GM19463 (cell line): Measurements from ENCODE around the gene ZNF688.
A peak's percentile ranks its signal among the peaks of the same experiment; 100 is the strongest.
"Not testable (repeated sequence)": the region's sequence is repeated elsewhere in the genome, so short reads cannot be mapped to it uniquely, and the experiment has no call there.

Experiments used
- ATAC-seq: cut with Tn5 transposase; IDR thresholded peaks from one replicate; pipeline ENCODE4 v1.9.1; 2021; ENCODE audit warnings: mild to moderate bottlenecking, moderate library complexity; ENCODE audit not compliant: unreplicated experiment

Gene ZNF688

DNA sequence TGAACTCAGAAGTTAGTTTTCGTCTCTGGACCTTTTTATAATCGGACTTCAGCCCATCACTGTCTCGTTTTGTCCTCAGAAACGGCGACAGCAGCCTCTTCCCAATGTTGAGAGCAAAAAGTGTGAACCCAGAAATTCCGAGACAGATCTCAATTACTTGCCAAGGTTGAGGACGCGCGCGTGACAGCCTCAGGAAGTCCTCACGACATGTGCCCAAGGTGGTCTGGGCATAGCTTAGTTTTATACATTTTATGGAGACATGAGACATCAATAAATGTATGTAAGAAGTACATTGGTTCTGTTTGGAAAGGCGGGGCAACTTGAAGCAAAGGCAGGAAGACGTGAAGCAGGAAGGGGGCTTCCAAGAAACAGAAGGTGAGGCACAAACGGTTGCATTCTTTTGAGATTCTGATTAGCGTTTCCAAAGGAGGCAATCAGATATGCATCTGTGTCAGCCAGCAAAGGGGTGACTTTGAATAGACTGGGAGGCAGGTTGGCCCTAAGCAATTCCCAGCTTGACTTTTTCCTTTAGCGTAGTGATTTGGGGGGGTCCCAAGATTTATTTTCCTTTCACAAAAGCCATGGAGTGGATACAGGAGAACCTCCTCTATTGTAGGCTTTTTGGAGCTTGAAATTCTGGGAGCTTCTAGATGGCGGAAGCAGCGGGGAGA lies 36.3 kb downstream of the ZNF688 start:
- peak; percentile 9 for ATAC-seq

DNA sequence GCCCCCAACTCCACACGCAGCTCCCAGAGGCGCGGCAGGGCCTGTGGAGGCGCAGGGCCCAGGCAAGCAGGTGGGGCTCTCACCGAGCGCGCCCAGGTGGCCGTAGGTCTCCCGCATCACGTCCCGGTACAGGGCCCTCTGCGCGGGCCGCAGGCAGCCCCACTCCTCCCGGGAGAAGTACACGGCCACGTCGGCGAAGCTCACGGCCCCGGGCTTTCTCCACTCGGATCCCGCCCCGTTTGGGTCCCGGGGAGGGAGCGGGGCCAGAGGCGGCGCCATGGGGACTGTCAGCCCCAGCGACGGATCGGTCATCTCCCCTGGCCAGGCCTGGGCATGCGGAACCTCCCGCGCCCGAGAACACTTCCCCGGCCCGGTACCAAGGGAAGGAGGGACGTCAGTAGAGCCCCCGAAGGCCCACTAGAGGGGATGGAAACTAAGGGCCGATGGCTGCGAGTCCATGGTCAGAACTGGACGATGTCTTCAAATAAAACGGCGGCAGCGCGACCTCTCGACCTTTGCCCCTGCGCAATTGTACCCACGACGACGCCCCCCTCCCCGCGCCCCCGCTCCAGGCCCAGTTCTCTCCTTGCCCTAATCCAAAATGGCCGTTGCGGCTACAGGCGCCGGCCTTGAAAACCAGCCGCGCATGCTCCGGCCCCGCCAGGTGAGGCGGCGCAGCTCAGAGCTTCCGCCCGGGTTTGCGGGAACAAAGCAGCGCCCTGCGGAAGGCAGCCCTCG lies 37.0 kb downstream of the ZNF688 start, which contains the start of gene ZNF747:
Gene ZNF747 (minus strand): TSS at position 491 of the 738 bp plus-strand sequence. CDS start 179 bp downstream, at position 312.
- peak; percentile 73 for ATAC-seq

DNA sequence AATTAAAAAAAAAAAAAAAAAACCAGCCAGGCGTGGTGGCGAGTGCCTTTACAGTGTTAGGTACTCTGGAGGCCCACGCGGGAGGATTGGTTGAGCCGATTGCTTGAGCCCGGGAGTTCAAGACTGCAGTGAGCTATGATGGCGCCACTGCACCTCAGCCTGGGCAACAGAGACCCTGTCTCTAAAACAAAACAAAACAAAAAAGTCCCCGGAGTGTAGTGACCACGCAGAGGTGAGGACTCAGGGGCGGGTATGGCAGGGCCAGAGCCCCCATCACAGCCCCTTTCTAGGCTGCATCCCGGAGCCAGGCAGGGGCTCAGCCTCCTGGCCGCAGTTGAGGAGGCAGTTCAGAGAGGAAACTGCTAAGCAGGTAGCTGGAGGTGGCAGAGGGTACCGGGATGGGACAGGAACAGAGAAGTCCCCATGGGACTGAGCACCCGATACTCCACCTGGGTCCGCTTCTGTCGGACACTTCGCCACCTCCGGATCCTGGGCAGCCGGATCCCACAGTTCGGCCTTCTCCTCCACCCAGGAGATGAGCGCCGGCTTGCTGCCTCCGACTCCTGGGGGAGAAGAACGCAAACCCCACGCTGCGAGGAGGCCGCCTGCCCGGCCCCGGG lies 37.7 kb downstream of the ZNF688 start:
- peak; percentile 6 for ATAC-seq

DNA sequence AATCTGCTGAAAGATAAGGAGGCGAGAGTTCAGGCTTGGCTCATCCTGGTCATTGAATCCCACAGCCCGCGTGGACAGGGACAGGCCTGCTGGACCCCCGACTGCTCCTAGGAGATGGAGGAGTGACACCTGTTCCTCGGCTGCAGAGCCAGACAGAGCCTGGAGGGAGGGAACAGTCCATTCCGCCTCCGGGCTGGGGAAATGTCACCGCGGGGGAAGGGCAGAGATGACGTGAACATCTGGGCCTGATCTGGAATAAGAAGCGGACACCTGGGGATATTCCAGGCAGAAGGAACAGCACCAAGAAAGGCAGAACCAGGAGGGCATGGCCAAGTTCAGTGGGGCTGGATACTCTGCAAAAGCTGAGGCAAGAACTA lies 38.4 kb downstream of the ZNF688 start:
- no peak for ATAC-seq

DNA sequence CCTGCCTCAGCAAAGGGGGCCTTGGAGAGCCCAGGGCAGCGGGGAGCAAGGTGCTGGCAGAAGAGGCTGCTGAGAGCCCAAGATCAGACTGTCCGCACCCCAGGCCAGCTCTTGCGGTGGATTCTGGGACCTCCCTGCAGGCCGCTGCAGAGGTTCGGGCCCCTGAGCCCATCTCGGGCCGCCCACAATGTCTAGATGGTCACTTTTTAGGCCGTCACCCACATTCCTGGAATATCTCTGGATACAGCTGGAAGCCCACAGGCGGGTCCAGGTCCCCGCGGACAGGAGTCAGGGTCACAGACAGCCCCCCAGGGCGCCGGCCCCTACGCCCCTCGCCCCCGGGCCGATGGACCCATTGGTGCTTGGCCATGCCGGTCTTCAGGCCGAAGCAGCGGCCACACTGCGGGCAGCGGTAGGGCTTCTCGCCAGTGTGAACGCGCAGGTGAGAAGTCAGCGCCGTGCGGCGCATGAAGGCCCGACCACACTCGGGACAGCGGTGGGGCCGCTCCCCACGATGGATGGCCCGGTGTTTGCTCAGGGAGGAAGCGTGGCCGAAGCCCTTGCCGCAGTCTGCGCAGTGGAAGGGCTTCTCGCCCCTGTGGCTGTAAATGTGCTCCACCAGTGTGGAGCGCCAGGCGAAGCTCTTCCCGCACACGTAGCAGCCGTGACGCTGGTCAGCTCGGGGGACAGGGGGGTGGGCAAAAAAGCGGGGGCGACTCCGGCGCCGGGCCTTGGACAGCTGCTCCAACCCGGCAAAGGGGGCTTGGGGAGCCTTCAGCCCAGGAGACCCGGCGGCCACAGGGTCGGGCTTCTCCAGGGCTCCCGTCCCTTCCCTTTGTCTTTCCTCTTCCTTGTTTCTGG lies 39.0 kb downstream of the ZNF688 start:
- ATAC-seq: no peak

DNA sequence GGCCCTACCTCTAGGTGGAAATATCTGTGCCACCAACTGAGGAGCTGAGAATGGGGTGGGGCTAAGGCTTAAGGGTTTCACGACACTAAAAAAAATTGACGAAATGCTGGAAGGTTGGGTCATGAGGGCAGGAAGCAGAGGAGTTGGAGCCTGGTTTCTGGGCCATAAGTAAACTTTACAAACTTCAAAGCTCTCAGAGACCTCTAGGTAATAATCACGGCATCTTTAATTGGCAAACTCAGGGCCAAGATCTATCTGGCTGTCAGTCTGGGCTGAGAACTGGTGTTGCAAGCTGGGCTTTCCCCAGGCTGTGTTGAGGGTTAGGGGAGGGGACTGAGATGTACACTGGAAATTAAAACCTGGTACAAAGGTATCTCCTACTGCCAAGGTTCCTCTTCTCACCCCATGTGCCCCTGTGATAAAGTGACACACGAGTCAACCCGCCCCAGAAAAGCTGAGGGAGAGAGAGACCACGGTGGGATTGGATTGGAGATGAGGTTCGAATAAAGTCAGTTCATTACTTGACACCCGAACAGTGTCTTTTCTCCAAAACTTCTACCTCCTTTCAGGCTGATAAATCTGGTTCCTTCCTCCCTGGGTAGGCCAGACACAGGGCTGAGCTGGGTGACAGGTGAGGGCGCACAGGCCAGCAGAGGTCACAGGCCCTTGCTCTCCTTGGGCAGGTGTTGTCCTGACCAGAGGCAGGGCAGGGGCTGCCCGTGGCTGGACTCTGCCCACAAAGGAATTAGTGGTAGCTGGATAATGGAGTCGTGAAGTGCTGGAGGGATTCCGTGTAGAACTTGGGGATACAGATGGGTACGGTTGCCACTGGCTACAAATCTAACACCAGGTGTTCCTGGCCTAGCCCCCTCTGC lies 41.1 kb downstream of the ZNF688 start:
- ATAC-seq: no peak

DNA sequence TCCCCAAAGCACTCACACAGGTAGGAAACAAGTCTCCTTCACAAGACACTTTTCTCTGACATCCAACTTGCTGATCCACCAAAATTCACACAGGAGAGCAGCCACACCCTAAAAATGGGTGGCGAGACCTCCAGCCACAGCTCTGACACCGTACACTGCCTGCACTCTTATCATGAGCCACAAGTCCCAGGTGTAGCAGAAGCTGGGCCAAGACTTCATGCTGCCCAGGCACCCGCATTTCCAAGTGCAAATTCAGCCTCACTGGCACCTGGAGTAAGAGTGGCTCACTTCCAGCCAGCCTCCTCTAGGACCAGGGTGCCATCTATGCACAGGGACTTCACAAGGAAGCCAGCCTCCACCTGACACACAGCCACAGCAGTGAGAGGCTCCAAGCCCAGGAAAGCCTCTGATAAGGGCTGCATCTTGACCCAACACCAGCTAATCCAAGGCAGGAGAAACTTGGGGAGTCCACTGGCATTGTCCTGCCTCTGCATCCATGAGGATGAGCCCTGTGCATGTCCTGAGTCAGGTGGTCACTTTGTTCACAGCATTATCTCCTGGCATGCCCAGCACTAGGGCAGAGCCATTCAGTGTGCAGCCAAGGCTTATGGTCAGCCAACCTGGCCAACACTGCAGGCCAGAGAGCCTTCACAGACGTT lies 42.6 kb downstream of the ZNF688 start:
- no peak for ATAC-seq

DNA sequence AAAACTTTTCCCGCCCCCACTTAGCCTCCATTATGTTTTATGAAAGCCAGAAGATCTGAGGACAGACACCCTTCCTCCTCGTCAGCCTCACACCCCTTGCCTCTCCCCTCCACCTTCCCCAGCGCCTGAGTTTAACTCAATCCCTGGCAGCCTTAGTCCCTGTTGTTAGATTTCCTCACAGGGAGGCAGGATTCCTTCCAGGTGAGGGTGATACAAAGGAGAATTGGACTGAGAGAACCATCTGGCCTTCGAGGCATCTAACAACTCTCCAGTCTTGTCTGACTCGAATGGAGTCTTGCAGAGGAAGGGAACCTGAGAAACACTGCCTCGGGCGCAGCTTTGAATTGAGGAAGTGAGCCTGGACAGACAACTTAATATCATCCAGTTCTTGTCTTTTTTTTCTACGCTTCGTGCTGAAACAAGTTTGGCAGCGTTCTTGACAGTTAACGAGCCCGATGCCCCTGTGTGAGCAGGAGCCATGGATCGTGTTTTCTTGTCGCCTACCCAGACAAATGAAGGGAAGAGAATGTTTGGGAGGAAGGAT lies 43.8 kb downstream of the ZNF688 start:
- no peak for ATAC-seq

DNA sequence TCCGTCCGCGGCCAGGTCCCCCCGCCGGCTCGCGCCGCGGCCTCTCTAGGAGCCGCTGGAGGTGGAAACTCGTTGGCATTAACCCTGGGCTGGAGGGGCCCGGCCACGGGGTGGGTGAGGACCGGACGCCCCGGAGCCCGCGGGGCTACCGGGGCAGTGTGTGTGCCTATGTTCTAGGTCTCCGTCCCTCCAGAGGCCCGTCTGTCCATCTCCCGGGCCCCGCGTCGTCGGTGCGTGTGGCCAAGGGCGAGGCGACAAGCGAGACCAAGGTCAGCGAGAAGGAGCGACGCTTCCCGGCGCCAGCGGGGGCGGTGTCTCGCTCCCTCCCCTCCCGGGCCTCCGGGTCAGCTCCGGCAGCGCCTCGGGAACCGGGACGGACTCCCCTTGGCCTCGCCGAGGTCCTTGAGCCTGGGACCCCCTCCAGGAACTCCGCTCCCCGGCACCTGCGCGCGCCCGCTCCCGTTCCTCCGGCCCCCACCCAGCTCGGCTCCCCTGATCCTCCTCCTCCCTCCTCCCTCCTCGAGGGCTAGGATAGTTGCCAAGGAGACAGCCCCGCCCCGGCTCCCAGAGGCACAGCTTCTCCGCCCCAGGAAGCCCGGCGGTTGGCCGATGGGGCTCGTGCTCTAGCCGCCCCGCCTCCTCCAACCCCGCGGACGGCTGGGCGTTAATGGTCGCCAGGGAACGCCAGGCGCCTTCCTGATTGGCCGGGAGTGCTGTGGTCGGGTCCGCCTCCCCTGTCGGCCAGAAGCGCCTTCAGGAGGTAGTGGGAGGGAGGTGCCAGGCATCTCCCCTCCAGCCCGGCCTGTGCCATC lies 44.5 kb downstream of the ZNF688 start:
- ATAC-seq: peak; percentile 81

DNA sequence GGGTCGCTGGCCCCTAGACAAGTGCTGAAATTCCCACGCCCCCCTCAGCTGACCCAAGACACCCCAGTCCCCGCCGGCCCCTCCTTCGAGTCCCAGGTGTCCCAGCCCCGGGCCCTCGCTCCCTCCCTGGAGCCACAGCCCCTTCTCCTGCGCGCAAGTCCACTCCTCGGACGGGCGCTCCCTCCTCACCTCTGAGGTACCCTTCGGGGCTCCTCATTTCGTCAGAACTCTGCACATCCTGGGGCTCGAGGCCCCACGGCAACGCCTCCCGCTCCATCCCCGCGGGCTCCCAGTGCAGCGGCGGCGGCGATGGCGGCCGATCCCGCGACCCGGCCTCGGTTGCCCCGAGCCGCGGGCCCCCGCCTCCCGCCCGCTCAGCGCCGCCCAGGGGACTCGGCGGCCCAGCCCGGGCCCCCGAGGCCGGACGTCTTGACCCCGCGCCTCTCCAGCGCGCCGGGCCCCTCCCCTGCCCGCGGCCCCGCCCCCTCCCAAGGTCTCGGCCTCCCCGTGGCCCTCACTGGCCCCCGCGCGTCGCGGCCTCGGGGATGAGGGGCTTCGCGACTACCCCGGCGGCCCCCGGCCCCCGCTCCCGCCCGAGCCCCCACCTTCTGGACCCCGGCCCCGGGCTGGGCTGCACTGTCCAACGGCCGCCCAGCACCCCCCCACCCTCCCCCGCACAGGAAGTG lies 45.2 kb downstream of the ZNF688 start, which contains the start of gene ZNF768:
Gene ZNF768 (minus strand): TSS at position 430 of the 686 bp plus-strand sequence. CDS start 153 bp downstream, at position 277.
- ATAC-seq: peak; percentile 25

DNA sequence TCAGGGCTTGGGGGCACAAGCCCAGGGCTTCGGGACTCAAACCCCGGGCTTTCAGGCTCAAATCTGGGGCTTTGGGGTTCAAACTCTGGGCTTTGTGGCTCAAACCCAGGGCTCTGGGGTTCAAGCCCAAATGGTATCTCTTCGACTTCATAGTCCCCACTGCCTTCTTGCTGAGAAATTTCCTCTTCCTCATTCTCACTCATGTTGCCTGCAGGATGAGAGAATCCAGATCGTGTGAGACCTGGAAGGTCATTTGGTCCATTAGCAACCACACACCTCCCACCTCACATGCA lies 45.7 kb downstream of the ZNF688 start:
- ATAC-seq: no peak

DNA sequence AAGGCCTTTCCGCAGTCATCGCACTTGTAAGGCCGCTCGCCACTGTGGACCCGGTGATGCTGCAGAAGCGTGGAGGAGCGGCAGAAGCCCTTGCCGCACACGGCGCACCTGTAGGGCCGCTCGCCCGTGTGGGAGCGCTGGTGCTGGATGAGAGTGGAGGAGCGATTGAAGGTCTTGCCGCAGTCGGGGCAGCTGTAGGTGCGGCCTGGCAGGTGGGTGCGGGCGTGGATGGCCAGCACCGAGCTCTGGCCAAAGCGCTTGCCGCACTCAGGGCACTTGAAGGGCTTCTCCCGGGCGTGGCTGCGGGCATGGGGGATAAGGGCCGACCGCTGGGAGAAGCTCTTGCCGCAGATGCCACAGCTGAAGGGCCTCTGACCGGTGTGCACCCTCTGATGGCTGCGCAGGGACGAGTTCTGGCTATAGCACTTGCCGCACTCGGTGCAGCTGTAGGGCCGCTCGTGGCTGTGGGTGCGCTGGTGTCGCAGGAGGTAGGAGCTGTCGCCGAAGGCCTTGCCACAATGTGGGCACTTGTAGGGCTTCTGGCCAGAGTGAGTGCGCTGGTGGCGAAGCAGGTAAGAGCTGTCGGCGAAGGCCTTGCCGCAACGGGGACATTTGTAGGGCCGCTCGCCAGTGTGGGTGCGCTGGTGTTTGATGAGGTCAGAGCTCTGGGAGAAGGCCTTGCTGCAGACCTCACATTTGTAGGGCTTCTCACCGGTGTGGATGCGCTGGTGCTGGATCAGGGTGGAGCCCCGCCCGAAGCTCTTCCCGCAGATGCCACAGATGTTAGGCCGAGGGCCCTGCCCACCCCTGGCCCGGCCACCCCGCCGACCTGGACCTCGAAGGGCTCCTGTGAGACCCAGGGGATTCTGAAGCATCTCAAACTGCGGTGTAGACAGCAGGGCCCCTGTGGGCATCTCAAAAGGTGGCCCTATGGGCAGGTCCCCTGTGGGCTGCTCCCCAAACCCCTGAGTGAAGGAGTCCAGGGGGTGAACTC lies 46.6 kb downstream of the ZNF688 start:
- ATAC-seq: no peak

DNA sequence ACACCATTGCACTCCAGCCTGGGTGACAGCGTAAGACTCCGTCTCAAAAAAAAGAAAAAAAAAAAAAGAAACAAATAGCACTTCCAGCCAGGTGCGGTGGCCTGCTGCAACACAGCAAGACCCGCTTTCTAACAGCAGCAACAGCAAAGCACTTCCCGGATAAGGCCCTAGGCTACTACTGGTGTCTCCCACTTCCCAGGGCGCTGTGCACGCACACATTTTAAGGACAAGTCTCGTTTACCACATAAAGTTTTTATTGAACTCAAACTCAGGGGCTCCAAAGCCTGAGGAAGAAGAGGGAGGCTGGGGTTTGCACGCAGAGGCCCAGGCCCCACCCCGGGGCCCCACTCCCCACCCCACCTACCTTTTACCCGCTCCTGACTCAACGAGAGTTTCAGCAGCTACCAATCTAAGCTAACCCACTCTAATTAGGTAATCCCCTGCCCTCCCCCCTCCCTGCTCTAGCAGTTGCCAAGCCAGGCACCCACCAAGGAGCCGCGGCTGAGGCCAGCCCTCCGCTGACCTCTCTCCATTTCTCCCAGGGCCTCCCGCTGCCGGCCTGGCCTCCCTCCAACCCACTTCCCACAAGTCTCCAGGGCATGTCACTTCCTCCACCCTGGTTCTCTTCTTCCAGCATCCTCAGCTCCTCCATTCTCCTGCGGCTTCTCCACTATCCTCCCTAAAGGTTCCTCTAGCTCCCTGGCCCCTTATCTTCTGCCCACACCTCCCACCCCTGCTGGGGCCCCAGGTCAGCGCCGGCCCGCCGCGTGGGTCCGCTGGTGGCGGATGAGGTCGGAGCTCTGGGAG lies 47.5 kb downstream of the ZNF688 start:
- ATAC-seq: no peak

DNA sequence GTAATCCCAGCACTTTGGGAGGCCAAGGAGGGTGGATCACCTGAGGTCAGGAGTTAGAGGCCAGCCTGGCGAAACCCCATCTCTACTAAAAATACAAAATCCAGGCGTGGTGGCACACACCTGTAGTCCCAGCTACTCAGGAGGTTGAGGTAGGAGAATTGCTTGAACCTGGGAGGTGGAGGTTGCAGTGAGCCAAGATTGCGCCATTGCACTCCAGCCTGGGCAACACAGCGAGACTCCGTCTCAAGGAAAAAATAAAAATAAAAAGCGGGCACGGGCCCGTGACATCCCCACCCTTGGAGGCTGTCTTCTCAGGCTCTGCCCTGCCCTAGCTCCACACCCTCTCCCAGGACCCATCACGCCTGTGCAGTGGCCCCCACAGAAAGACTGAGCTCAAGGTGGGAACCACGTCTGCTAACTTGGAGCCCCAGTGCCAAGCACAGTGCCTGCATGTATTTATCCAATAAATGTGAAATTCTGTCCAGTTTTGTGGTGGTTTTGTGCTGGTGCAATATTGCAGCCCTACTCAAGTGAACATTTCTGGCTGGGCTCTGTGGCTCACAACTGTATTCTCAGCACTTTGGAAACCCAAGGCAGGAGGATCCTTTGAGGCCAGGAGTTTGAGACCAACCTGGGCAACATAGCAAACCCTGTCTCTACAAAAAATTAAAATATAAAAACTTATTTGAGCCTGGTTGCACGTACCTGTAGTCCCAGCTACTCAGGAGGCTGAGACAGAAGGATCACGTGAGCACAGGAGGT lies 48.6 kb downstream of the ZNF688 start:
- ATAC-seq: not testable (repeated sequence)
